Measurements from ENCODE around the gene HJURP. TPM values are rescaled to one million over a fixed set of nuclear protein-coding genes. Genes with fewer than 3 reads are reported as not detected.

HJURP gene
- total and polyA plus RNA-seq, 9 of the 15 experiments (the other 6 are each of a cell fraction or from before 2014, with no cell fraction given), result 13.8 to 102 (median 28.3) TPM

DNA sequence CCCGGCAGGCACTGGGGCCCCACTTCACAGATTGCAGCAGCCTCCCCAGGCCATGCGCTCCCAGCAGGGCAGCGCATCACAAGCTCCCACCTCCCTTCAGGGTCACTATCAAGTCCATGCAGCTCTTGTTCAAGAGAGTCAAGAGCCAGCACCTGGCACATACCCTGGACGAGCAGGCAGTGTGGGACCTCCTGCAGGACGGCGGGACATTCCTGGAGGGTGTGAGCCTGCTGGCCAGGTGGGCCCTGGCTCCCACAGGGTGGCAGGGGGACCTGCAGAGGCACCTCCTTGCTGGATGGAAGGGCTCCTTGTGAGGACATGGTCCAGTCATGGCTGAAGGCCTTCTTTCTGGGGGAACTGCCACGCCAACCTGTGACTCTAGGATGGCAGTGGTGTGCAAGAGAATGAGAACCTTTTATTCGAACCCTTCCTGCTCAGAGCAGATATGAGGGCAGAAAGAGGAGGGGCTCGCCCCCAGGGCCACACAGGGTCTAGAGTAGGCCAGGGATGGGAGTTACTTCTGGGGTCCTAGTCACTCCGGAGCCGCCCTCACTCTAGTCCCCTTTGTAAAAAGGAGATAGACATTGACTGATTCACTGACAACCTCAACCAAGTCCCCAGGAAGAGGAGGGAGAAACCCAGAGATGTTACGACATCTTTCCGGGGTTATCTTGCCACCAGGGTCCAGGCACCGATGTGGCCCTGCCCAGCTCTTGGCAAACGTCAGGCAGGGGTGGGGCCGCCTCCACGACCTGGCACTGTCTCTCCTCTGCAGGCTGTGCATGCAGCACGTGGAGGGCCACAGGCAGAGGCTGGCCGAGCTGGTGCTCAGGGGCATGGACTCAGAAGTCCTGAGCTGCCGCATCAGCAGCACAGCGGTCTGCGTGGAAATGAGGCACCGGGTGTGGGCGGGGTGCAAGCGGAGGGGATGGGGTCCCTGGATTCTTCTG lies 31.3 kb downstream of the HJURP start:
- POLR2A ChIA-PET, result interaction anchor here (0.6 to 1.5 kb wide), 2 partner anchors 9 to 10 kb away, joined by 3 to 6 read pairs; no protein-coding TSS in a partner anchor
- Histone ChIP-seq H4K20me1 (replicated peaks; ENCODE audit: control insufficient read depth, insufficient read depth, low read length) (no peaks in the 10 kb centered on the region; the same call in 1 of the 2 replicates), H3K27ac (ENCODE audit: extremely low read depth, low read depth, low read length) (no peak overlapping the region), H3K79me2 (ENCODE audit: control insufficient read depth, insufficient read depth, low read length) (no peaks in the 10 kb centered on the region), H3K4me1 (replicated peaks in 1 of 2; ENCODE audit: control insufficient read depth in 2 of 2, insufficient read depth in 2 of 2, low read length in 2 of 2) (no peaks in the 10 kb centered on the region; a peak in 1 of 5 replicates), H3K36me3 (ENCODE audit: control insufficient read depth, insufficient read depth, low read length) (no peaks in the 10 kb centered on the region), H3K4me2 (ENCODE audit: insufficient read depth, low read length) (no peak overlapping the region), H3K9me3 (replicated peaks; ENCODE audit: control insufficient read depth, insufficient read depth, low read depth, low read length) (no peaks in the 10 kb centered on the region), H3K4me3 (no peak overlapping the region), H3K9me1 (ENCODE audit: control insufficient read depth, insufficient read depth, low read length) (no peaks in the 10 kb centered on the region), H2AFZ (ENCODE audit: low read depth, low read length) (no peak overlapping the region), H3K9ac (ENCODE audit: insufficient read depth in 1 of 2, low read depth in 2 of 2, low read length in 2 of 2) (no peak overlapping the region), H3K27me3 (ENCODE audit: control insufficient read depth in 2 of 2, insufficient read depth in 2 of 2, low read length in 2 of 2) (peaks cover 2 to 52% of the 10 kb centered on the region in 2 experiments; a peak in 3 of 5 replicates)
- WGBS (ENCODE audit: insufficient coverage, low coverage, missing lambda C conversion rate), result 4% methylated on average over 14 of the region's 25 CpGs
- intact Hi-C loops (cut with micrococcal nuclease) (no loop called here), in situ Hi-C loops (cut with MboI) (no loop called here)
- ATAC-seq, result no peak
- BruUV-seq (replicated peaks), result no TSS peak
- no peak for FAIRE-seq
- CTCF ChIA-PET (ENCODE audit: low intra/inter-chr PET ratio), result no interaction called here
- DNase-seq (ENCODE audit: extremely low read depth in 1 of 4, low spot score in 3 of 4), result no peak
- TF ChIP-seq, protein P1, sequence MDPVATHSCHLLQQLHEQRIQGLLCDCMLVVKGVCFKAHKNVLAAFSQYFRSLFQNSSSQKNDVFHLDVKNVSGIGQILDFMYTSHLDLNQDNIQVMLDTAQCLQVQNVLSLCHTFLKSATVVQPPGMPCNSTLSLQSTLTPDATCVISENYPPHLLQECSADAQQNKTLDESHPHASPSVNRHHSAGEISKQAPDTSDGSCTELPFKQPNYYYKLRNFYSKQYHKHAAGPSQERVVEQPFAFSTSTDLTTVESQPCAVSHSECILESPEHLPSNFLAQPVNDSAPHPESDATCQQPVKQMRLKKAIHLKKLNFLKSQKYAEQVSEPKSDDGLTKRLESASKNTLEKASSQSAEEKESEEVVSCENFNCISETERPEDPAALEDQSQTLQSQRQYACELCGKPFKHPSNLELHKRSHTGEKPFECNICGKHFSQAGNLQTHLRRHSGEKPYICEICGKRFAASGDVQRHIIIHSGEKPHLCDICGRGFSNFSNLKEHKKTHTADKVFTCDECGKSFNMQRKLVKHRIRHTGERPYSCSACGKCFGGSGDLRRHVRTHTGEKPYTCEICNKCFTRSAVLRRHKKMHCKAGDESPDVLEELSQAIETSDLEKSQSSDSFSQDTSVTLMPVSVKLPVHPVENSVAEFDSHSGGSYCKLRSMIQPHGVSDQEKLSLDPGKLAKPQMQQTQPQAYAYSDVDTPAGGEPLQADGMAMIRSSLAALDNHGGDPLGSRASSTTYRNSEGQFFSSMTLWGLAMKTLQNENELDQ (CRISPR knock-in tag; IDR thresholded peaks at IDR 0.05; ENCODE audit: borderline replicate concordance), result no peak
- TF ChIP-seq POLR2G (IDR thresholded peaks at IDR 0.05; ENCODE audit: low read depth, low read length) (no peak), ELF4 (CRISPR knock-in tag; IDR thresholded peaks at IDR 0.05) (no peak), RCOR1 (IDR thresholded peaks at IDR 0.05; ENCODE audit: borderline replicate concordance in 1 of 2, low read depth in 2 of 2, low read length in 2 of 2) (no peak), EZH2 (IDR thresholded peaks at IDR 0.05; ENCODE audit: borderline replicate concordance, low read depth, low read length) (no peak), CTCFL (IDR thresholded peaks at IDR 0.05; ENCODE audit: borderline replicate concordance, insufficient read depth, low read depth, low read length, poor library complexity, severe bottlenecking) (no peak), KDM5B (IDR thresholded peaks at IDR 0.05; ENCODE audit: insufficient replicate concordance, low read depth, low read length) (no peak), ZNF695 (CRISPR knock-in tag; IDR thresholded peaks at IDR 0.05) (no peak), HMGXB4 (CRISPR knock-in tag; IDR thresholded peaks at IDR 0.05) (no peak)
- TF ChIP-seq, protein P2, sequence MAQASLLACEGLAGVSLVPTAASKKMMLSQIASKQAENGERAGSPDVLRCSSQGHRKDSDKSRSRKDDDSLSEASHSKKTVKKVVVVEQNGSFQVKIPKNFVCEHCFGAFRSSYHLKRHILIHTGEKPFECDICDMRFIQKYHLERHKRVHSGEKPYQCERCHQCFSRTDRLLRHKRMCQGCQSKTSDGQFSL (CRISPR knock-in tag; IDR thresholded peaks at IDR 0.05), result no peak
- TF ChIP-seq, protein P2 (tag; IDR thresholded peaks at IDR 0.05), result no peak

Measured in K562 (cell line).